Measurements from ENCODE around the gene STPG3. TPM values are rescaled to one million over a fixed set of nuclear protein-coding genes. Genes with fewer than 3 reads are reported as not detected.

STPG3 gene
- total and polyA plus RNA-seq, 9 of the 15 experiments (the other 6 are each of a cell fraction or from before 2014, with no cell fraction given), result not detected

GRCh38 chr9:137269231-137269772, 18.2 kb downstream of the STPG3 start:
- Histone ChIP-seq H3K9me1 (ENCODE audit: control insufficient read depth, insufficient read depth, low read length) (no peaks in the 10 kb centered on the region), H3K9me3 (replicated peaks; ENCODE audit: control insufficient read depth, insufficient read depth, low read depth, low read length) (no peaks in the 10 kb centered on the region), H3K36me3 (ENCODE audit: control insufficient read depth, insufficient read depth, low read length) (peaks cover 81% of the 10 kb centered on the region), H3K27me3 (ENCODE audit: control insufficient read depth in 2 of 2, insufficient read depth in 2 of 2, low read length in 2 of 2) (no peaks in the 10 kb centered on the region), H3K79me2 (ENCODE audit: control insufficient read depth, insufficient read depth, low read length) (peaks cover 10% of the 10 kb centered on the region; the same call in 2 of the 3 replicates), H3K4me3 (no peak overlapping the region), H3K27ac (ENCODE audit: extremely low read depth, low read depth, low read length) (peak overlapping the region; percentile 71), H3K4me1 (replicated peaks in 1 of 2; ENCODE audit: control insufficient read depth in 2 of 2, insufficient read depth in 2 of 2, low read length in 2 of 2) (peaks cover 20 to 72% of the 10 kb centered on the region in 2 experiments), H2AFZ (ENCODE audit: low read depth, low read length) (0 out of 2 replicates have a peak overlapping the region, but pooled peaks have one; percentile 70), H3K9ac (ENCODE audit: insufficient read depth in 1 of 2, low read depth in 2 of 2, low read length in 2 of 2) (peak overlapping the region; percentile 54 to 85), H3K4me2 (ENCODE audit: insufficient read depth, low read length) (peak overlapping the region; percentile 62), H4K20me1 (replicated peaks; ENCODE audit: control insufficient read depth, insufficient read depth, low read length) (no peaks in the 10 kb centered on the region)
- in situ Hi-C loops (cut with MboI) (no loop called here), intact Hi-C loops (cut with micrococcal nuclease) (no loop called here)
- peak; percentile 61 for FAIRE-seq
- ChIA-PET POLR2A (interaction anchor here (0.9 to 4.2 kb wide), 2 partner anchors 8 to 28 kb away, joined by 3 to 23 read pairs; partner anchors contain the start of genes TOR4A and TUBB4B), CTCF (ENCODE audit: low intra/inter-chr PET ratio) (no interaction called here)
- no peak for DNase-seq (ENCODE audit: extremely low read depth in 1 of 4, low spot score in 3 of 4)
- 64% methylated on average over 16 of the region's 17 CpGs for WGBS (ENCODE audit: insufficient coverage, low coverage, missing lambda C conversion rate)
- BruUV-seq (replicated peaks), result no TSS peak
- no peak for ATAC-seq
- no peak for TF ChIP-seq PRMT5 (CRISPR knock-in tag; IDR thresholded peaks at IDR 0.05)
- TF ChIP-seq, protein P1, sequence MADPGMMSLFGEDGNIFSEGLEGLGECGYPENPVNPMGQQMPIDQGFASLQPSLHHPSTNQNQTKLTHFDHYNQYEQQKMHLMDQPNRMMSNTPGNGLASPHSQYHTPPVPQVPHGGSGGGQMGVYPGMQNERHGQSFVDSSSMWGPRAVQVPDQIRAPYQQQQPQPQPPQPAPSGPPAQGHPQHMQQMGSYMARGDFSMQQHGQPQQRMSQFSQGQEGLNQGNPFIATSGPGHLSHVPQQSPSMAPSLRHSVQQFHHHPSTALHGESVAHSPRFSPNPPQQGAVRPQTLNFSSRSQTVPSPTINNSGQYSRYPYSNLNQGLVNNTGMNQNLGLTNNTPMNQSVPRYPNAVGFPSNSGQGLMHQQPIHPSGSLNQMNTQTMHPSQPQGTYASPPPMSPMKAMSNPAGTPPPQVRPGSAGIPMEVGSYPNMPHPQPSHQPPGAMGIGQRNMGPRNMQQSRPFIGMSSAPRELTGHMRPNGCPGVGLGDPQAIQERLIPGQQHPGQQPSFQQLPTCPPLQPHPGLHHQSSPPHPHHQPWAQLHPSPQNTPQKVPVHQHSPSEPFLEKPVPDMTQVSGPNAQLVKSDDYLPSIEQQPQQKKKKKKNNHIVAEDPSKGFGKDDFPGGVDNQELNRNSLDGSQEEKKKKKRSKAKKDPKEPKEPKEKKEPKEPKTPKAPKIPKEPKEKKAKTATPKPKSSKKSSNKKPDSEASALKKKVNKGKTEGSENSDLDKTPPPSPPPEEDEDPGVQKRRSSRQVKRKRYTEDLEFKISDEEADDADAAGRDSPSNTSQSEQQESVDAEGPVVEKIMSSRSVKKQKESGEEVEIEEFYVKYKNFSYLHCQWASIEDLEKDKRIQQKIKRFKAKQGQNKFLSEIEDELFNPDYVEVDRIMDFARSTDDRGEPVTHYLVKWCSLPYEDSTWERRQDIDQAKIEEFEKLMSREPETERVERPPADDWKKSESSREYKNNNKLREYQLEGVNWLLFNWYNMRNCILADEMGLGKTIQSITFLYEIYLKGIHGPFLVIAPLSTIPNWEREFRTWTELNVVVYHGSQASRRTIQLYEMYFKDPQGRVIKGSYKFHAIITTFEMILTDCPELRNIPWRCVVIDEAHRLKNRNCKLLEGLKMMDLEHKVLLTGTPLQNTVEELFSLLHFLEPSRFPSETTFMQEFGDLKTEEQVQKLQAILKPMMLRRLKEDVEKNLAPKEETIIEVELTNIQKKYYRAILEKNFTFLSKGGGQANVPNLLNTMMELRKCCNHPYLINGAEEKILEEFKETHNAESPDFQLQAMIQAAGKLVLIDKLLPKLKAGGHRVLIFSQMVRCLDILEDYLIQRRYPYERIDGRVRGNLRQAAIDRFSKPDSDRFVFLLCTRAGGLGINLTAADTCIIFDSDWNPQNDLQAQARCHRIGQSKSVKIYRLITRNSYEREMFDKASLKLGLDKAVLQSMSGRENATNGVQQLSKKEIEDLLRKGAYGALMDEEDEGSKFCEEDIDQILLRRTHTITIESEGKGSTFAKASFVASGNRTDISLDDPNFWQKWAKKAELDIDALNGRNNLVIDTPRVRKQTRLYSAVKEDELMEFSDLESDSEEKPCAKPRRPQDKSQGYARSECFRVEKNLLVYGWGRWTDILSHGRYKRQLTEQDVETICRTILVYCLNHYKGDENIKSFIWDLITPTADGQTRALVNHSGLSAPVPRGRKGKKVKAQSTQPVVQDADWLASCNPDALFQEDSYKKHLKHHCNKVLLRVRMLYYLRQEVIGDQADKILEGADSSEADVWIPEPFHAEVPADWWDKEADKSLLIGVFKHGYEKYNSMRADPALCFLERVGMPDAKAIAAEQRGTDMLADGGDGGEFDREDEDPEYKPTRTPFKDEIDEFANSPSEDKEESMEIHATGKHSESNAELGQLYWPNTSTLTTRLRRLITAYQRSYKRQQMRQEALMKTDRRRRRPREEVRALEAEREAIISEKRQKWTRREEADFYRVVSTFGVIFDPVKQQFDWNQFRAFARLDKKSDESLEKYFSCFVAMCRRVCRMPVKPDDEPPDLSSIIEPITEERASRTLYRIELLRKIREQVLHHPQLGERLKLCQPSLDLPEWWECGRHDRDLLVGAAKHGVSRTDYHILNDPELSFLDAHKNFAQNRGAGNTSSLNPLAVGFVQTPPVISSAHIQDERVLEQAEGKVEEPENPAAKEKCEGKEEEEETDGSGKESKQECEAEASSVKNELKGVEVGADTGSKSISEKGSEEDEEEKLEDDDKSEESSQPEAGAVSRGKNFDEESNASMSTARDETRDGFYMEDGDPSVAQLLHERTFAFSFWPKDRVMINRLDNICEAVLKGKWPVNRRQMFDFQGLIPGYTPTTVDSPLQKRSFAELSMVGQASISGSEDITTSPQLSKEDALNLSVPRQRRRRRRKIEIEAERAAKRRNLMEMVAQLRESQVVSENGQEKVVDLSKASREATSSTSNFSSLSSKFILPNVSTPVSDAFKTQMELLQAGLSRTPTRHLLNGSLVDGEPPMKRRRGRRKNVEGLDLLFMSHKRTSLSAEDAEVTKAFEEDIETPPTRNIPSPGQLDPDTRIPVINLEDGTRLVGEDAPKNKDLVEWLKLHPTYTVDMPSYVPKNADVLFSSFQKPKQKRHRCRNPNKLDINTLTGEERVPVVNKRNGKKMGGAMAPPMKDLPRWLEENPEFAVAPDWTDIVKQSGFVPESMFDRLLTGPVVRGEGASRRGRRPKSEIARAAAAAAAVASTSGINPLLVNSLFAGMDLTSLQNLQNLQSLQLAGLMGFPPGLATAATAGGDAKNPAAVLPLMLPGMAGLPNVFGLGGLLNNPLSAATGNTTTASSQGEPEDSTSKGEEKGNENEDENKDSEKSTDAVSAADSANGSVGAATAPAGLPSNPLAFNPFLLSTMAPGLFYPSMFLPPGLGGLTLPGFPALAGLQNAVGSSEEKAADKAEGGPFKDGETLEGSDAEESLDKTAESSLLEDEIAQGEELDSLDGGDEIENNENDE (IDR thresholded peaks at IDR 0.05; ENCODE audit: low read depth, low read length), result no peak
- TF ChIP-seq PHF20 (IDR thresholded peaks at IDR 0.05; ENCODE audit: partially characterized antibody), result no peak
- no peak for TF ChIP-seq NRF1 (conservative IDR thresholded peaks at IDR 0.05 in 1 of 2, IDR thresholded peaks at IDR 0.05 in 1 of 2)
- 0 out of 2 replicates have a peak, but pooled peaks have one; percentile 24 for TF ChIP-seq RBFOX2 (IDR thresholded peaks at IDR 0.05; ENCODE audit: low read depth, low read length)
- TF ChIP-seq ZNF518B (CRISPR knock-in tag; IDR thresholded peaks at IDR 0.05), result no peak
